Measurements from ENCODE around the gene NEU4. TPM values are rescaled to one million over a fixed set of nuclear protein-coding genes. Genes with fewer than 3 reads are reported as not detected.
"Not testable (repeated sequence)": the region's sequence is repeated elsewhere in the genome, so short reads cannot be mapped to it uniquely, and the experiment has no call there.

The NEU4 gene
- total RNA-seq, 1 donor from 2014 or later = 0.29 TPM

GRCh38 chr2:241774419-241775222, 34.4 kb upstream of the NEU4 start:
- DNase-seq (ENCODE audit: extremely low read depth, low read depth, low spot score) = no peak

- DNase-seq (ENCODE audit: extremely low read depth, low read depth, low spot score) = no peak
Measured at GRCh38 chr2:241775223-241776177, 33.5 kb upstream of the NEU4 start.

DNA sequence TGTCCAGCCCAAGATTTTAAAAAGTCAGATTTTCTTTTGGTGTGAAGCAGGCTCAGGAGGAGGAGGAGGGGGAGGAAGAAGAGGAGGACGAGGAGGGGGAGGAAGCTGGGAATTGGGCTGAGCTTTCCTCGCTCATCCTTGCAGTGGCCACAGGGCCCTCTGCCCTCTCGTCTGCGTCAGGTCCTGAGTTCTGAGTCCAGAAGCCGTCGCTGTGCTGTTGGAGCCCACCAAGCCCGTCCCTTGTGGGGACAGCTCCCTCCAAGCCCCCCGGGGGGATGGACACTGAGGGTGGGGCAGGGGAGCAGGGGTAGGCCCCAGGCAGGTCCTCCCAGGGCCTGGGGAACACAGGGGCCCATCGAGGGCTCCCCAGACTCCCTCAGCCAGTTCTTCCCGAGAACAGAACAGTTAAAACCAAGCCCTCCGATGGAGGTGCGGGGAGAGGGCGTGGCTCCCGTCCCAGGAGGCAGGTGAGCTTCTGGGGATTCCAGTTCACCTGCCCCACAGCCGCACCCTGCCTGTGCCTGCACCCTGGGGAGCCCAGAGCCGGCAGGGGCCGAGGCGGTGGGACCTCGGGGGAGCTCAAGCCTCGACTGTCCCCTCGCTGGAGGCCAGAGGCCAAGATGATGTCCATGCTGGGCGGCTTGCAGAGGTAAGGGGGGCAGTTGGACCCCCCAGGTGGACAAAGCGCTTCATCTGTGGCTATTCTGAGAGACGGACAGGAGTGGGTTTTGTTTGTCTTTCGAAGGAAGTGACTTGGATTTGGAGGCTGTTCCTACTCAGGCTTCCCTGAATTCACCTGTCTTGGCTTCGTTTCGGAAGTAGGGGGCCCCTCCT, 32.4 kb upstream of the NEU4 start, which contains the start of gene GAL3ST2:
TSS of gene GAL3ST2 (plus strand) at position 487 of the 834 bp plus-strand sequence. CDS start at position 621, 134 bp downstream.
- no peak for DNase-seq (ENCODE audit: extremely low read depth, low read depth, low spot score)

DNA sequence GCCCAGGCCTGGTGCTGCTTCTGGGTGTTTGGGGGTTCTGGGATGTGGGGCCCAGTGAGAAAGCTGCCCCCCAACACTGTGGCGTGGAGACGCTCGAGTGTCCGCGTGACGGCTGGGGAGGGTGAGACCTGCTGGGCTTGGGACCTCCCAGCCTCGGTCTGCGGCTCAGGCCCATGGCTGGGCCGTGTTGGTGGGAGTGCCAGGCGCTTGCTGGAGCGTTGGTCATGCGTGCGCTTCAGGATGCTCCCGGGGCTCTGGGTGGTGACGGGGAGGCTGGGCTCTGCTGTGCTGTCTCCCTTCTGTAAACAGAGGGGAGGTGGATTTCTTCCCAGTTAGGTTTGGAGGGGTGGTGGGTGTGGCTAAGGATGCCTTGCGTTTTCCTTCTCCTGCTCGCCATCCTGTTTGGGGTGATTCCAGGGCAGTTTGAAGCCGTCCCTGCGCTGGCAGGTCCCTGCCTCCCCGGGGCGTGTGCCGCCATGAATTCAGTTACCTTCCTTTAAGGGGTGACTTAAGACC, 31.8 kb upstream of the NEU4 start:
- DNase-seq (ENCODE audit: extremely low read depth, low read depth, low spot score) = no peak

DNA sequence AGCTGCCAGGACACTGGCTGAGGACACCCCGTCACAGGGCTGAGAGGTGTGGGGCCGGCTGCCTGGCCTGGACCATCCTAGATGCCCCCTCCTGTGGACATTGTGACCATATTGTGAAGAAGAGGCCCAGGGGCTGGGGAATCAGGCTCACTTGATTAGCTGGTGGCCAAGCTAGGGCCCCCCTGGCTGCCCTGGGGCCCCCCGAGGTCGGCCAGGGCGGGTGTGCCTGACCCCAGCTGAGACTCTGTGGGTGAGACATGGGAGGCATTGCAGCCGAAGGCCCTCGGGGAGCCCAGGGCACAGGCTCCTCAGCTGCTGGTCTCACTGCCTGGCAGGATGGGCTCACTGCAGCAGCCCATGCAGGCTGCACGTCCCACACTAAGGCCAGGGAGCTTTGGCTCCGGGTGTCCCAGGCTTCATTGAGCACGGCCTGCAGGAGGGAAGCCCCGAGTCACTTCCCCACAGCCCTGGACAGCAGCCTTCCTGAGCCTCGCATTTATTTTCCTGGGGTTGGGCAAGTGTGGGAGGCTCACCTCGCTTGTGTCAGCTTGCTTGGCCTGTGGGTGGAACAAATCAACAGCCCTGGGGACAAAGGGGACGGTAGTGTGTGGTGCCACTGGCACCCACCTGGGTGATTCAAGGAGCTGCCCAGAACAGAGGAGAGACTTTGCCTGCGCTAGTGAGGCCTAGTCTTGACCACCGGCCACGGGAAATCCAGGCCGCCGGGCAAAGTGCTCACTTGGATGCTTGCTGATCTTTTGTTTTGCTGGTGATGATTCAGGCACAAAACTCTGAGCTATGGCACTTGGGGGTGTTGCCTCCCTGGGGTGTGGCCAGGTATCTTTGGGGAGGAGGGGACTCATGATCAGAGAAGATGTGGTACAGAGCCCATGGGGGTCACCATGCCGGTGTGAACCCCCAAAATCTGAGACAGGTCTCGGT, 31.0 kb upstream of the NEU4 start:
- no peak for DNase-seq (ENCODE audit: extremely low read depth, low read depth, low spot score)

DNA sequence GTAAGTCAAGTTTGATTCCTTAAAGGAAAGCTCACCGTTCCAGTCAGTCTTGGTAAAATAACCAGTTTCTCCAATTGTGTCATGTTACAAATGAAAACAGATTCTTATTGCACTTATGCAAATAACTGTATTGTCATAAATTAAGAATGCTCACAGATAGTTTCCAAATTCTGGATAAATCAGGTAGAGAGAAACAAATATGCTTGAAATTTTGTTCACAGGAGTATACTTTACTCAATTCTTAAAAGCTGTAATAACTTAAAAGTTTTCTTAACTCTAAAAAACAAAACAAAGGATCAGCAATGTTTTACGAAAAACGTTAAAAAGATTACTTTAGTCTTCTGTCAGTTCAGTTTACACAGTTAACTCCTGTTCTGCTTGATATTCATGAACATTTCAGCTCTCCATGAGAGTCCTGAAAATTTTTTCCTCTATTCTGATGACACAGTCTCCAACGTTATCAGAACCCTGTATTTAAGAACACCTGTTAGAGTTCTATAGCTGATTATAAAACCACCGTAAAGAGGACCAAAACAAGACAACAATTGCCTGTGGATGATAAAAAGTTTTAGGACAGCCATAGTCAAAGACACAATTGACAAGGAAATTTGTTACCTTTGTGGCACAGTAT, 27.9 kb upstream of the NEU4 start:
- DNase-seq (ENCODE audit: extremely low read depth, low read depth, low spot score) = no peak

- DNase-seq (ENCODE audit: extremely low read depth, low read depth, low spot score) = not testable (repeated sequence)
Measured at GRCh38 chr2:241782053-241782452, 26.9 kb upstream of the NEU4 start.

- DNase-seq (ENCODE audit: extremely low read depth, low read depth, low spot score) = no peak
Measured at GRCh38 chr2:241788135-241788534, 20.9 kb upstream of the NEU4 start.

- DNase-seq (ENCODE audit: extremely low read depth, low read depth, low spot score) = no peak
Measured at GRCh38 chr2:241788572-241788971, 20.4 kb upstream of the NEU4 start.

GRCh38 chr2:241791385-241791784, 17.6 kb upstream of the NEU4 start:
- not testable (repeated sequence) for DNase-seq (ENCODE audit: extremely low read depth, low read depth, low spot score)

GRCh38 chr2:241793385-241793784, 15.6 kb upstream of the NEU4 start:
- no peak for DNase-seq (ENCODE audit: extremely low read depth, low read depth, low spot score)

DNA sequence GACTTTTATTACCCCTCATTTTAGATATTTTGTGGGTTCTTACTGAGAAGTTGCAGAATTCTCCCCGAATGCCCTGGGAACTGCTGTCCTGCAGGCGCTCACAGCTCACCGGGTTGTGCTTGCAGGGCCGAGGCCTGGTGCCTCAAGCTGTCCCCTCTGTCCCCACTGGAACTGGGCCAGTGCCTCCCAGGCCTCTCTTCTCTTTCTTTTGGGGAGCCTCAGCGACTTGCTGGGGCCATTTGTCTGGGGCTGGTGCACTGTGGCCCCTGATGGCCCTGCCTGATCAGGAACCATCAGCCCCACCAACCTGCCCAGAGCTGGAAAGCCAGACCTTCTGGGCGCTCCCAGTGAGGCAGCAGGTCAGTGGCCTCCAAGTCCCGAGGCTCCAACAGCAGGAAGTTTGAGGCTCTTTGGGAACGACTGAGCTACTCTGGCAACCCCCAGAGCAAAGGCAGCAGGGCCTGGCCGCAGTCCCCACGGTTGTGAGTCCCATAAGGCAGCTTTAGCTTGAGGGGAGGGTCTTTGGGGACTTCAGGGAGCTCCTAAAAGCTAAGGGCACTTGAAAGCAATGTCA, 14.7 kb upstream of the NEU4 start:
- DNase-seq (ENCODE audit: extremely low read depth, low read depth, low spot score) = no peak

- DNase-seq (ENCODE audit: extremely low read depth, low read depth, low spot score) = no peak
Measured at GRCh38 chr2:241795021-241795999, 13.7 kb upstream of the NEU4 start.

- no peak for DNase-seq (ENCODE audit: extremely low read depth, low read depth, low spot score)
Measured at GRCh38 chr2:241796209-241796608, 12.8 kb upstream of the NEU4 start.

GRCh38 chr2:241796610-241797138, 12.3 kb upstream of the NEU4 start:
- DNase-seq (ENCODE audit: extremely low read depth, low read depth, low spot score) = no peak

DNA sequence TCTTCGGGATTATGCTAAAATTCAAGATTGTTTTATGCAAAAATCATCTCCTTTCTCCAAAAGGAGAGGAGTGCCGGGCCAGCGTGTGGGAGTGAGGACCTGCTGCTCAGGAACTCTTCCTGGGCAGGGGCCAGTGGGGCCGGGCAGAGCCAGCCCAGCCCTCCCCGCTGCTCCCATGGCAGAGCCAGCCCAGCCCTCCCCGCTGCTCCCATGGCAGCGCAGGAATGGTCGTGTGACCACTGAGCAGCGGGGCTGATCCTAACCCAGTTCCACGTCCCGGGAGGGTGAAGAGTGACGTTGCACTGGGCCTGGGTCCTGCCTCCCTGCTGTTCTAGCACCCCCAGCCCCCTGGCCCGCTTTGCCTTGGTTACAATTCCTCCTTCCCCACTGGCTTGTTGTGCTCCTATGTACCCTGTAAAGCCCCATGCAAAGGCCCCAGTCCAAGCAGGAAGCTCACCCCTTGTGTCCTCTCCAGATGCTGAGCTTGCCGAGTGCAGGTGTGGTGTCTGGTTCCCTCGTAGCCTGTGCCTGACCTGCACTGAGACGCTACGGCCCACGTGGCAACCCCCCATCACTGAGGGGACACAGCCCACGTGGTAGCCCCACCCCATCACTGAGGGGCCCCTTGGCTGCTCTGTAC, 11.4 kb upstream of the NEU4 start:
- DNase-seq (ENCODE audit: extremely low read depth, low read depth, low spot score) = no peak
